PC-9 (cell line): ENCODE results near the gene DYNLRB2.

Experiments used
- CTCF ChIP-seq: fragments of 200-600 bp; sonication (generic); conservative IDR thresholded peaks from 2 replicates; pipeline ENCODE4 v1.6.1; 2017; ENCODE audit warnings: mixed run types, antibody characterized with exemption, mild to moderate bottlenecking, moderate library complexity
- EZH2 ChIP-seq: fragments of 200-600 bp; sonication (generic); IDR thresholded peaks from 2 replicates; pipeline ENCODE4 v1.8.0; 2017; ENCODE audit warnings: antibody characterized with exemption, low read depth

DNA sequence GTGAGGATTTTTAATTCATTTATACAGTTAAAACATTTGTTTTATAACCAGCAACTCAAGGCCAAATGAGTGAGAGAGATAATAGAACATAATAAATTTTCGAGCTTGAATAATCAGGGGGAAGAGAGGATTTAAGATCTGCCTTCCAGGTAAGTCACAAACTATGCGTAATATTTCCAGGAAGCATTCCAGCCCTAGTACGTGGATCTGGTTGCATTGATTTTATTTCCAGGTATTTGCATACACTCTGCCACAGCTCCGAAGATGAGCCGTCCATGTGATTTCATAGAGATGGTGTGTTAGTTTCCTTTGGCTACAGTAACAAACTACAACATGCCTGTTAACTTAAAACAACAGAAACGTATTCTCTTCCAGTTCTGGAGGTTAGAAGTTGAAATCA, 3.5 kb downstream of the DYNLRB2 start:
- no peak for TF ChIP-seq CTCF
- no peak for TF ChIP-seq EZH2
